GM20431 (cell line): ENCODE results near the gene ZNF688.
"Not testable (repeated sequence)": the region's sequence is repeated elsewhere in the genome, so short reads cannot be mapped to it uniquely, and the experiment has no call there.

Experiments used
- in situ Hi-C: fragments of 300-500 bp; cut with MseI, MboI; formaldehyde crosslinking; loops from one replicate; pipeline ENCODE4 v1.15.0; 2020; ENCODE audit warnings: low sequenced_read_pairs; ENCODE audit not compliant: unreplicated experiment

ZNF688 gene

DNA sequence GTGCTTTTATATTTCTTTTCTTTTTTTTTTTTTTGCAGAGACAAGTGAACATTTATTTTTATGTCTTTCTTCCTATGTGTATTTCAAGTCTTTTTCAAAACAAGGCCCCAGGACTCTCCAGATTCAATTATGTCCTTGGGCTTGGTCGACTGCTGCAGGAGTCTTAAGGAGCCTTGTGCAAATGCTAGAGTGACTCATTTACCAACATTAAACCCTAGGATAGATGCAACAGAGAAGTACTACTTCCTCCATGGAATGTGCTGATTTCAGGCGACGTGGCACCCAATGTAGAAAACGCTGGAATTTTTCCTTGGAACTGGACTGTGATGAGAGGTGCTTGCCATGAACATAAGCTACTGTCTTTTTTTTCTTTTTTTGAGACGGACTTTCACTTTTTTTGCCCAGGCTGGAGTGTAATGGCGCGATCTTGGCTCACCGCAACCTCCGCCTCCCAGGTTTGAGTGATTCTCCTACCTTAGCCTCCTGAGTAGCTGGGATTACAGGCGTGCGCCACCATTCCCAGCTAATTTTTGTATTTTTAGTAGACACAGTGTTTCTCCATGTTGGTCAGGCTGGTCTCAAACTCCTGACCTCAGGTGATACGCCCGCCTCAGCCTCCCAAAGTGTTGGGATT is 35.0 kb downstream of the ZNF688 start:
- in situ Hi-C loops: not testable (repeated sequence)

DNA sequence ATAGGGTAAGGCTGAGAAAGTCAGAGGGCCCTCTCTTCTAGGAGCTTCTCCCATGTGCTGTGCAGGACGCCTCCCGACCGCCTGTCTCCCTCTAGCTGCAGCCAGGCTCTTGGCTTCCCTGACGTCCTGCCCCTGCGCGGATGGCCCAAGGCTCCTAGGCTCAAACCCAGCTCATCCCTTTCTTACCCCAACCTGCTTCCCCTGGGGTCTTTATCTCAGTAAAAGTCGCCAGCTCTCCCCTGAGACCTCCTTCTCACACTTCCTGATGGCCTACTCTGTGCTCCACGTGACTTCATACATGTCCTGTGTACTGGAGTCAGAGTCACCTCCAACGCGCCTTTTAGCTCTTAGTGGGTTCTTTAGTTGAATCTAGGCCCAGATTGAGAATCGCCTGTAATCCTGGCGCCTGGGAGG is 35.7 kb downstream of the ZNF688 start:
- in situ Hi-C loops: no loop called here

DNA sequence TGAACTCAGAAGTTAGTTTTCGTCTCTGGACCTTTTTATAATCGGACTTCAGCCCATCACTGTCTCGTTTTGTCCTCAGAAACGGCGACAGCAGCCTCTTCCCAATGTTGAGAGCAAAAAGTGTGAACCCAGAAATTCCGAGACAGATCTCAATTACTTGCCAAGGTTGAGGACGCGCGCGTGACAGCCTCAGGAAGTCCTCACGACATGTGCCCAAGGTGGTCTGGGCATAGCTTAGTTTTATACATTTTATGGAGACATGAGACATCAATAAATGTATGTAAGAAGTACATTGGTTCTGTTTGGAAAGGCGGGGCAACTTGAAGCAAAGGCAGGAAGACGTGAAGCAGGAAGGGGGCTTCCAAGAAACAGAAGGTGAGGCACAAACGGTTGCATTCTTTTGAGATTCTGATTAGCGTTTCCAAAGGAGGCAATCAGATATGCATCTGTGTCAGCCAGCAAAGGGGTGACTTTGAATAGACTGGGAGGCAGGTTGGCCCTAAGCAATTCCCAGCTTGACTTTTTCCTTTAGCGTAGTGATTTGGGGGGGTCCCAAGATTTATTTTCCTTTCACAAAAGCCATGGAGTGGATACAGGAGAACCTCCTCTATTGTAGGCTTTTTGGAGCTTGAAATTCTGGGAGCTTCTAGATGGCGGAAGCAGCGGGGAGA is 36.3 kb downstream of the ZNF688 start:
- in situ Hi-C loops: no loop called here

DNA sequence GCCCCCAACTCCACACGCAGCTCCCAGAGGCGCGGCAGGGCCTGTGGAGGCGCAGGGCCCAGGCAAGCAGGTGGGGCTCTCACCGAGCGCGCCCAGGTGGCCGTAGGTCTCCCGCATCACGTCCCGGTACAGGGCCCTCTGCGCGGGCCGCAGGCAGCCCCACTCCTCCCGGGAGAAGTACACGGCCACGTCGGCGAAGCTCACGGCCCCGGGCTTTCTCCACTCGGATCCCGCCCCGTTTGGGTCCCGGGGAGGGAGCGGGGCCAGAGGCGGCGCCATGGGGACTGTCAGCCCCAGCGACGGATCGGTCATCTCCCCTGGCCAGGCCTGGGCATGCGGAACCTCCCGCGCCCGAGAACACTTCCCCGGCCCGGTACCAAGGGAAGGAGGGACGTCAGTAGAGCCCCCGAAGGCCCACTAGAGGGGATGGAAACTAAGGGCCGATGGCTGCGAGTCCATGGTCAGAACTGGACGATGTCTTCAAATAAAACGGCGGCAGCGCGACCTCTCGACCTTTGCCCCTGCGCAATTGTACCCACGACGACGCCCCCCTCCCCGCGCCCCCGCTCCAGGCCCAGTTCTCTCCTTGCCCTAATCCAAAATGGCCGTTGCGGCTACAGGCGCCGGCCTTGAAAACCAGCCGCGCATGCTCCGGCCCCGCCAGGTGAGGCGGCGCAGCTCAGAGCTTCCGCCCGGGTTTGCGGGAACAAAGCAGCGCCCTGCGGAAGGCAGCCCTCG is 37.0 kb downstream of the ZNF688 start, which contains the start of gene ZNF747:
Gene ZNF747, minus strand, starts transcription at position 491 of the 738 bp plus-strand sequence. Its CDS starts 179 bp downstream, at position 312.
- in situ Hi-C loops: no loop called here

DNA sequence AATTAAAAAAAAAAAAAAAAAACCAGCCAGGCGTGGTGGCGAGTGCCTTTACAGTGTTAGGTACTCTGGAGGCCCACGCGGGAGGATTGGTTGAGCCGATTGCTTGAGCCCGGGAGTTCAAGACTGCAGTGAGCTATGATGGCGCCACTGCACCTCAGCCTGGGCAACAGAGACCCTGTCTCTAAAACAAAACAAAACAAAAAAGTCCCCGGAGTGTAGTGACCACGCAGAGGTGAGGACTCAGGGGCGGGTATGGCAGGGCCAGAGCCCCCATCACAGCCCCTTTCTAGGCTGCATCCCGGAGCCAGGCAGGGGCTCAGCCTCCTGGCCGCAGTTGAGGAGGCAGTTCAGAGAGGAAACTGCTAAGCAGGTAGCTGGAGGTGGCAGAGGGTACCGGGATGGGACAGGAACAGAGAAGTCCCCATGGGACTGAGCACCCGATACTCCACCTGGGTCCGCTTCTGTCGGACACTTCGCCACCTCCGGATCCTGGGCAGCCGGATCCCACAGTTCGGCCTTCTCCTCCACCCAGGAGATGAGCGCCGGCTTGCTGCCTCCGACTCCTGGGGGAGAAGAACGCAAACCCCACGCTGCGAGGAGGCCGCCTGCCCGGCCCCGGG is 37.7 kb downstream of the ZNF688 start:
- in situ Hi-C loops: no loop called here

DNA sequence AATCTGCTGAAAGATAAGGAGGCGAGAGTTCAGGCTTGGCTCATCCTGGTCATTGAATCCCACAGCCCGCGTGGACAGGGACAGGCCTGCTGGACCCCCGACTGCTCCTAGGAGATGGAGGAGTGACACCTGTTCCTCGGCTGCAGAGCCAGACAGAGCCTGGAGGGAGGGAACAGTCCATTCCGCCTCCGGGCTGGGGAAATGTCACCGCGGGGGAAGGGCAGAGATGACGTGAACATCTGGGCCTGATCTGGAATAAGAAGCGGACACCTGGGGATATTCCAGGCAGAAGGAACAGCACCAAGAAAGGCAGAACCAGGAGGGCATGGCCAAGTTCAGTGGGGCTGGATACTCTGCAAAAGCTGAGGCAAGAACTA is 38.4 kb downstream of the ZNF688 start:
- in situ Hi-C loops: no loop called here

DNA sequence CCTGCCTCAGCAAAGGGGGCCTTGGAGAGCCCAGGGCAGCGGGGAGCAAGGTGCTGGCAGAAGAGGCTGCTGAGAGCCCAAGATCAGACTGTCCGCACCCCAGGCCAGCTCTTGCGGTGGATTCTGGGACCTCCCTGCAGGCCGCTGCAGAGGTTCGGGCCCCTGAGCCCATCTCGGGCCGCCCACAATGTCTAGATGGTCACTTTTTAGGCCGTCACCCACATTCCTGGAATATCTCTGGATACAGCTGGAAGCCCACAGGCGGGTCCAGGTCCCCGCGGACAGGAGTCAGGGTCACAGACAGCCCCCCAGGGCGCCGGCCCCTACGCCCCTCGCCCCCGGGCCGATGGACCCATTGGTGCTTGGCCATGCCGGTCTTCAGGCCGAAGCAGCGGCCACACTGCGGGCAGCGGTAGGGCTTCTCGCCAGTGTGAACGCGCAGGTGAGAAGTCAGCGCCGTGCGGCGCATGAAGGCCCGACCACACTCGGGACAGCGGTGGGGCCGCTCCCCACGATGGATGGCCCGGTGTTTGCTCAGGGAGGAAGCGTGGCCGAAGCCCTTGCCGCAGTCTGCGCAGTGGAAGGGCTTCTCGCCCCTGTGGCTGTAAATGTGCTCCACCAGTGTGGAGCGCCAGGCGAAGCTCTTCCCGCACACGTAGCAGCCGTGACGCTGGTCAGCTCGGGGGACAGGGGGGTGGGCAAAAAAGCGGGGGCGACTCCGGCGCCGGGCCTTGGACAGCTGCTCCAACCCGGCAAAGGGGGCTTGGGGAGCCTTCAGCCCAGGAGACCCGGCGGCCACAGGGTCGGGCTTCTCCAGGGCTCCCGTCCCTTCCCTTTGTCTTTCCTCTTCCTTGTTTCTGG is 39.0 kb downstream of the ZNF688 start:
- in situ Hi-C loops: no loop called here

DNA sequence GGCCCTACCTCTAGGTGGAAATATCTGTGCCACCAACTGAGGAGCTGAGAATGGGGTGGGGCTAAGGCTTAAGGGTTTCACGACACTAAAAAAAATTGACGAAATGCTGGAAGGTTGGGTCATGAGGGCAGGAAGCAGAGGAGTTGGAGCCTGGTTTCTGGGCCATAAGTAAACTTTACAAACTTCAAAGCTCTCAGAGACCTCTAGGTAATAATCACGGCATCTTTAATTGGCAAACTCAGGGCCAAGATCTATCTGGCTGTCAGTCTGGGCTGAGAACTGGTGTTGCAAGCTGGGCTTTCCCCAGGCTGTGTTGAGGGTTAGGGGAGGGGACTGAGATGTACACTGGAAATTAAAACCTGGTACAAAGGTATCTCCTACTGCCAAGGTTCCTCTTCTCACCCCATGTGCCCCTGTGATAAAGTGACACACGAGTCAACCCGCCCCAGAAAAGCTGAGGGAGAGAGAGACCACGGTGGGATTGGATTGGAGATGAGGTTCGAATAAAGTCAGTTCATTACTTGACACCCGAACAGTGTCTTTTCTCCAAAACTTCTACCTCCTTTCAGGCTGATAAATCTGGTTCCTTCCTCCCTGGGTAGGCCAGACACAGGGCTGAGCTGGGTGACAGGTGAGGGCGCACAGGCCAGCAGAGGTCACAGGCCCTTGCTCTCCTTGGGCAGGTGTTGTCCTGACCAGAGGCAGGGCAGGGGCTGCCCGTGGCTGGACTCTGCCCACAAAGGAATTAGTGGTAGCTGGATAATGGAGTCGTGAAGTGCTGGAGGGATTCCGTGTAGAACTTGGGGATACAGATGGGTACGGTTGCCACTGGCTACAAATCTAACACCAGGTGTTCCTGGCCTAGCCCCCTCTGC is 41.1 kb downstream of the ZNF688 start:
- in situ Hi-C loops: no loop called here

DNA sequence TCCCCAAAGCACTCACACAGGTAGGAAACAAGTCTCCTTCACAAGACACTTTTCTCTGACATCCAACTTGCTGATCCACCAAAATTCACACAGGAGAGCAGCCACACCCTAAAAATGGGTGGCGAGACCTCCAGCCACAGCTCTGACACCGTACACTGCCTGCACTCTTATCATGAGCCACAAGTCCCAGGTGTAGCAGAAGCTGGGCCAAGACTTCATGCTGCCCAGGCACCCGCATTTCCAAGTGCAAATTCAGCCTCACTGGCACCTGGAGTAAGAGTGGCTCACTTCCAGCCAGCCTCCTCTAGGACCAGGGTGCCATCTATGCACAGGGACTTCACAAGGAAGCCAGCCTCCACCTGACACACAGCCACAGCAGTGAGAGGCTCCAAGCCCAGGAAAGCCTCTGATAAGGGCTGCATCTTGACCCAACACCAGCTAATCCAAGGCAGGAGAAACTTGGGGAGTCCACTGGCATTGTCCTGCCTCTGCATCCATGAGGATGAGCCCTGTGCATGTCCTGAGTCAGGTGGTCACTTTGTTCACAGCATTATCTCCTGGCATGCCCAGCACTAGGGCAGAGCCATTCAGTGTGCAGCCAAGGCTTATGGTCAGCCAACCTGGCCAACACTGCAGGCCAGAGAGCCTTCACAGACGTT is 42.6 kb downstream of the ZNF688 start:
- in situ Hi-C loops: no loop called here

DNA sequence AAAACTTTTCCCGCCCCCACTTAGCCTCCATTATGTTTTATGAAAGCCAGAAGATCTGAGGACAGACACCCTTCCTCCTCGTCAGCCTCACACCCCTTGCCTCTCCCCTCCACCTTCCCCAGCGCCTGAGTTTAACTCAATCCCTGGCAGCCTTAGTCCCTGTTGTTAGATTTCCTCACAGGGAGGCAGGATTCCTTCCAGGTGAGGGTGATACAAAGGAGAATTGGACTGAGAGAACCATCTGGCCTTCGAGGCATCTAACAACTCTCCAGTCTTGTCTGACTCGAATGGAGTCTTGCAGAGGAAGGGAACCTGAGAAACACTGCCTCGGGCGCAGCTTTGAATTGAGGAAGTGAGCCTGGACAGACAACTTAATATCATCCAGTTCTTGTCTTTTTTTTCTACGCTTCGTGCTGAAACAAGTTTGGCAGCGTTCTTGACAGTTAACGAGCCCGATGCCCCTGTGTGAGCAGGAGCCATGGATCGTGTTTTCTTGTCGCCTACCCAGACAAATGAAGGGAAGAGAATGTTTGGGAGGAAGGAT is 43.8 kb downstream of the ZNF688 start:
- in situ Hi-C loops: no loop called here

DNA sequence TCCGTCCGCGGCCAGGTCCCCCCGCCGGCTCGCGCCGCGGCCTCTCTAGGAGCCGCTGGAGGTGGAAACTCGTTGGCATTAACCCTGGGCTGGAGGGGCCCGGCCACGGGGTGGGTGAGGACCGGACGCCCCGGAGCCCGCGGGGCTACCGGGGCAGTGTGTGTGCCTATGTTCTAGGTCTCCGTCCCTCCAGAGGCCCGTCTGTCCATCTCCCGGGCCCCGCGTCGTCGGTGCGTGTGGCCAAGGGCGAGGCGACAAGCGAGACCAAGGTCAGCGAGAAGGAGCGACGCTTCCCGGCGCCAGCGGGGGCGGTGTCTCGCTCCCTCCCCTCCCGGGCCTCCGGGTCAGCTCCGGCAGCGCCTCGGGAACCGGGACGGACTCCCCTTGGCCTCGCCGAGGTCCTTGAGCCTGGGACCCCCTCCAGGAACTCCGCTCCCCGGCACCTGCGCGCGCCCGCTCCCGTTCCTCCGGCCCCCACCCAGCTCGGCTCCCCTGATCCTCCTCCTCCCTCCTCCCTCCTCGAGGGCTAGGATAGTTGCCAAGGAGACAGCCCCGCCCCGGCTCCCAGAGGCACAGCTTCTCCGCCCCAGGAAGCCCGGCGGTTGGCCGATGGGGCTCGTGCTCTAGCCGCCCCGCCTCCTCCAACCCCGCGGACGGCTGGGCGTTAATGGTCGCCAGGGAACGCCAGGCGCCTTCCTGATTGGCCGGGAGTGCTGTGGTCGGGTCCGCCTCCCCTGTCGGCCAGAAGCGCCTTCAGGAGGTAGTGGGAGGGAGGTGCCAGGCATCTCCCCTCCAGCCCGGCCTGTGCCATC is 44.5 kb downstream of the ZNF688 start:
- in situ Hi-C loops: no loop called here

DNA sequence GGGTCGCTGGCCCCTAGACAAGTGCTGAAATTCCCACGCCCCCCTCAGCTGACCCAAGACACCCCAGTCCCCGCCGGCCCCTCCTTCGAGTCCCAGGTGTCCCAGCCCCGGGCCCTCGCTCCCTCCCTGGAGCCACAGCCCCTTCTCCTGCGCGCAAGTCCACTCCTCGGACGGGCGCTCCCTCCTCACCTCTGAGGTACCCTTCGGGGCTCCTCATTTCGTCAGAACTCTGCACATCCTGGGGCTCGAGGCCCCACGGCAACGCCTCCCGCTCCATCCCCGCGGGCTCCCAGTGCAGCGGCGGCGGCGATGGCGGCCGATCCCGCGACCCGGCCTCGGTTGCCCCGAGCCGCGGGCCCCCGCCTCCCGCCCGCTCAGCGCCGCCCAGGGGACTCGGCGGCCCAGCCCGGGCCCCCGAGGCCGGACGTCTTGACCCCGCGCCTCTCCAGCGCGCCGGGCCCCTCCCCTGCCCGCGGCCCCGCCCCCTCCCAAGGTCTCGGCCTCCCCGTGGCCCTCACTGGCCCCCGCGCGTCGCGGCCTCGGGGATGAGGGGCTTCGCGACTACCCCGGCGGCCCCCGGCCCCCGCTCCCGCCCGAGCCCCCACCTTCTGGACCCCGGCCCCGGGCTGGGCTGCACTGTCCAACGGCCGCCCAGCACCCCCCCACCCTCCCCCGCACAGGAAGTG is 45.2 kb downstream of the ZNF688 start, which contains the start of gene ZNF768:
Gene ZNF768, minus strand, starts transcription at position 430 of the 686 bp plus-strand sequence. Its CDS starts 153 bp downstream, at position 277.
- in situ Hi-C loops: no loop called here

DNA sequence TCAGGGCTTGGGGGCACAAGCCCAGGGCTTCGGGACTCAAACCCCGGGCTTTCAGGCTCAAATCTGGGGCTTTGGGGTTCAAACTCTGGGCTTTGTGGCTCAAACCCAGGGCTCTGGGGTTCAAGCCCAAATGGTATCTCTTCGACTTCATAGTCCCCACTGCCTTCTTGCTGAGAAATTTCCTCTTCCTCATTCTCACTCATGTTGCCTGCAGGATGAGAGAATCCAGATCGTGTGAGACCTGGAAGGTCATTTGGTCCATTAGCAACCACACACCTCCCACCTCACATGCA is 45.7 kb downstream of the ZNF688 start:
- in situ Hi-C loops: no loop called here

DNA sequence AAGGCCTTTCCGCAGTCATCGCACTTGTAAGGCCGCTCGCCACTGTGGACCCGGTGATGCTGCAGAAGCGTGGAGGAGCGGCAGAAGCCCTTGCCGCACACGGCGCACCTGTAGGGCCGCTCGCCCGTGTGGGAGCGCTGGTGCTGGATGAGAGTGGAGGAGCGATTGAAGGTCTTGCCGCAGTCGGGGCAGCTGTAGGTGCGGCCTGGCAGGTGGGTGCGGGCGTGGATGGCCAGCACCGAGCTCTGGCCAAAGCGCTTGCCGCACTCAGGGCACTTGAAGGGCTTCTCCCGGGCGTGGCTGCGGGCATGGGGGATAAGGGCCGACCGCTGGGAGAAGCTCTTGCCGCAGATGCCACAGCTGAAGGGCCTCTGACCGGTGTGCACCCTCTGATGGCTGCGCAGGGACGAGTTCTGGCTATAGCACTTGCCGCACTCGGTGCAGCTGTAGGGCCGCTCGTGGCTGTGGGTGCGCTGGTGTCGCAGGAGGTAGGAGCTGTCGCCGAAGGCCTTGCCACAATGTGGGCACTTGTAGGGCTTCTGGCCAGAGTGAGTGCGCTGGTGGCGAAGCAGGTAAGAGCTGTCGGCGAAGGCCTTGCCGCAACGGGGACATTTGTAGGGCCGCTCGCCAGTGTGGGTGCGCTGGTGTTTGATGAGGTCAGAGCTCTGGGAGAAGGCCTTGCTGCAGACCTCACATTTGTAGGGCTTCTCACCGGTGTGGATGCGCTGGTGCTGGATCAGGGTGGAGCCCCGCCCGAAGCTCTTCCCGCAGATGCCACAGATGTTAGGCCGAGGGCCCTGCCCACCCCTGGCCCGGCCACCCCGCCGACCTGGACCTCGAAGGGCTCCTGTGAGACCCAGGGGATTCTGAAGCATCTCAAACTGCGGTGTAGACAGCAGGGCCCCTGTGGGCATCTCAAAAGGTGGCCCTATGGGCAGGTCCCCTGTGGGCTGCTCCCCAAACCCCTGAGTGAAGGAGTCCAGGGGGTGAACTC is 46.6 kb downstream of the ZNF688 start:
- in situ Hi-C loops: no loop called here

DNA sequence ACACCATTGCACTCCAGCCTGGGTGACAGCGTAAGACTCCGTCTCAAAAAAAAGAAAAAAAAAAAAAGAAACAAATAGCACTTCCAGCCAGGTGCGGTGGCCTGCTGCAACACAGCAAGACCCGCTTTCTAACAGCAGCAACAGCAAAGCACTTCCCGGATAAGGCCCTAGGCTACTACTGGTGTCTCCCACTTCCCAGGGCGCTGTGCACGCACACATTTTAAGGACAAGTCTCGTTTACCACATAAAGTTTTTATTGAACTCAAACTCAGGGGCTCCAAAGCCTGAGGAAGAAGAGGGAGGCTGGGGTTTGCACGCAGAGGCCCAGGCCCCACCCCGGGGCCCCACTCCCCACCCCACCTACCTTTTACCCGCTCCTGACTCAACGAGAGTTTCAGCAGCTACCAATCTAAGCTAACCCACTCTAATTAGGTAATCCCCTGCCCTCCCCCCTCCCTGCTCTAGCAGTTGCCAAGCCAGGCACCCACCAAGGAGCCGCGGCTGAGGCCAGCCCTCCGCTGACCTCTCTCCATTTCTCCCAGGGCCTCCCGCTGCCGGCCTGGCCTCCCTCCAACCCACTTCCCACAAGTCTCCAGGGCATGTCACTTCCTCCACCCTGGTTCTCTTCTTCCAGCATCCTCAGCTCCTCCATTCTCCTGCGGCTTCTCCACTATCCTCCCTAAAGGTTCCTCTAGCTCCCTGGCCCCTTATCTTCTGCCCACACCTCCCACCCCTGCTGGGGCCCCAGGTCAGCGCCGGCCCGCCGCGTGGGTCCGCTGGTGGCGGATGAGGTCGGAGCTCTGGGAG is 47.5 kb downstream of the ZNF688 start:
- in situ Hi-C loops: no loop called here
